HG03139 (cell line): ENCODE data around the gene P3H3.

ENCODE experiments used
- ATAC-seq: cut with Tn5 transposase; IDR thresholded peaks from one replicate; pipeline ENCODE4 v1.9.1; 2021; ENCODE audit not compliant: unreplicated experiment

P3H3 gene, protein sequence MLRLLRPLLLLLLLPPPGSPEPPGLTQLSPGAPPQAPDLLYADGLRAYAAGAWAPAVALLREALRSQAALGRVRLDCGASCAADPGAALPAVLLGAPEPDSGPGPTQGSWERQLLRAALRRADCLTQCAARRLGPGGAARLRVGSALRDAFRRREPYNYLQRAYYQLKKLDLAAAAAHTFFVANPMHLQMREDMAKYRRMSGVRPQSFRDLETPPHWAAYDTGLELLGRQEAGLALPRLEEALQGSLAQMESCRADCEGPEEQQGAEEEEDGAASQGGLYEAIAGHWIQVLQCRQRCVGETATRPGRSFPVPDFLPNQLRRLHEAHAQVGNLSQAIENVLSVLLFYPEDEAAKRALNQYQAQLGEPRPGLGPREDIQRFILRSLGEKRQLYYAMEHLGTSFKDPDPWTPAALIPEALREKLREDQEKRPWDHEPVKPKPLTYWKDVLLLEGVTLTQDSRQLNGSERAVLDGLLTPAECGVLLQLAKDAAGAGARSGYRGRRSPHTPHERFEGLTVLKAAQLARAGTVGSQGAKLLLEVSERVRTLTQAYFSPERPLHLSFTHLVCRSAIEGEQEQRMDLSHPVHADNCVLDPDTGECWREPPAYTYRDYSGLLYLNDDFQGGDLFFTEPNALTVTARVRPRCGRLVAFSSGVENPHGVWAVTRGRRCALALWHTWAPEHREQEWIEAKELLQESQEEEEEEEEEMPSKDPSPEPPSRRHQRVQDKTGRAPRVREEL

DNA sequence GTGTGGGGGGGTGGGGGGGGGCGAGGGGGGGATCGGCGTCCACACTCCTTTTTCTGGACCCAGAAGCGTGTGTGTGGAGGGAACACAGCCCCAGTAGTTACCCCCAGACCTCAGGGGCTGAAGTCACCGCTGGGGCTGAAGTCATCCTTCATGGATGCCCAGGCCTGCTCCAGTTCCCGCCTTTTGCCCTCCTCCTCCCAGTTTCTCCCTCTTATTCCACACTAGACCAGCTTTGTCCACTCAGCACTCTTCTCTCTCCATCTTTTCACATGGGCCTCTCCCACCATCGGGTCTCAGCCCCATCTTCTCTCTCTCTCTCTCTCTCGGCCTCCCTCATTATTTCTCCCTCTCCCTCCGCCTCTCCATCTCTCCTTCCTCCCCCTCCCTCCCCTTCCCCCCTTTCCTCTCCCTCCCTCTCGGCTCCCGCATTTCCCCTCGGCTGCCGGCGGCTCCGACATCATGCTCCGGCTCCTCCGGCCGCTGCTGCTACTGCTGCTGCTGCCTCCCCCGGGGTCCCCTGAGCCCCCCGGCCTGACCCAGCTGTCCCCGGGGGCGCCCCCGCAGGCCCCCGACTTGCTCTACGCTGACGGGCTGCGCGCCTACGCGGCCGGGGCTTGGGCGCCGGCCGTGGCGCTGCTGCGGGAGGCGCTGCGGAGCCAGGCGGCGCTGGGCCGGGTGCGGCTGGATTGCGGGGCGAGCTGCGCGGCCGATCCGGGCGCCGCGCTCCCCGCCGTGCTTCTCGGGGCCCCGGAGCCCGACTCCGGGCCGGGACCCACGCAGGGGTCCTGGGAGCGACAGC, at the start of gene P3H3:
Gene P3H3, plus strand, starts transcription at position 426 of the 799 bp plus-strand sequence. Its CDS starts 34 bp downstream, at position 460.
- no peak for ATAC-seq

DNA sequence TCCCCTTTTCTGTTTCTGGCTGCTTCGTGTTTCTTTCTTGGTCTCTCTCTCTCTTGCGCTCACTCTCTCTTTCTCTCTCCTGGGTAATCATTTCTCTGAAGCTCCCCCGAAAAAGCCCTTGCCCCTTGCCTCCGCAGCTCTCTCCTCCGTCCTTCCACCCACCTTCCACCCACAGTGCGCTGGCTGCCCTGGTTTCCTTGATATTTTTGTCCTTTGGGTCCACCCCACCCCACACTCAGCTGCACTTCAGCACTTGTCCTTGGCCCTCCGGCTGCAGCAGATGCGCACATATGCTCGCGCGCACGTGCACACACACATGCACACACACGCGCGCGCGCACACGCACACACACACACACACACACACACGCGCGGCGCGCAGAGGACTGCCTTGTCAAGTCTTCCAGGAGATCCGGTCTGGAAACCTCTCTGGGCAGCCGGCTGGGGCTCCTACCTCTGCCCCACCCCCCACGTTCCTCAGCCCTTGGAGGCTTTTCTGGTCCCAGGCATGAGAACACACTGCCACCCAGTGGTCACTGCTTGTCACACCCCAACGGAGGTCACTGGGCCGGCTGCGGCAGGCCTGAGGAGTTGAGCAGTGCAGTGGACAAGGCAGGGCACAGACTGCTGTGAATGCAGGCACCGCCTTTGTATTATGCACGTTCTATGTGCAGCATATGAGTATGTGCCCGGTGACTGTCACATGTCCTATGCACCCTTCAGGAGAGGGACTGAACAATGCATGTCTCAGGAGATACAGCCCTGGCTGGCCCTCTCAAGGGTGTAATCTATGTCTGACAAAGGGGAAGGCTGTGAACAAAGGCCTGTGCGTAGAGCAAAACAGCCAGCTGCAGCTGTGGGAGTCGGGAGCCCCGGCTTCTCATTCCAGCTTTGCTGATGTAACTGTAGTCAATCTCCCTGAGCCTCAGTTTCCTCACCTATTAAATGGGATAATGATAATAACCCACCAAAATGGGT, 49.3 kb upstream of the P3H3 start:
- peak; percentile 74 for ATAC-seq

DNA sequence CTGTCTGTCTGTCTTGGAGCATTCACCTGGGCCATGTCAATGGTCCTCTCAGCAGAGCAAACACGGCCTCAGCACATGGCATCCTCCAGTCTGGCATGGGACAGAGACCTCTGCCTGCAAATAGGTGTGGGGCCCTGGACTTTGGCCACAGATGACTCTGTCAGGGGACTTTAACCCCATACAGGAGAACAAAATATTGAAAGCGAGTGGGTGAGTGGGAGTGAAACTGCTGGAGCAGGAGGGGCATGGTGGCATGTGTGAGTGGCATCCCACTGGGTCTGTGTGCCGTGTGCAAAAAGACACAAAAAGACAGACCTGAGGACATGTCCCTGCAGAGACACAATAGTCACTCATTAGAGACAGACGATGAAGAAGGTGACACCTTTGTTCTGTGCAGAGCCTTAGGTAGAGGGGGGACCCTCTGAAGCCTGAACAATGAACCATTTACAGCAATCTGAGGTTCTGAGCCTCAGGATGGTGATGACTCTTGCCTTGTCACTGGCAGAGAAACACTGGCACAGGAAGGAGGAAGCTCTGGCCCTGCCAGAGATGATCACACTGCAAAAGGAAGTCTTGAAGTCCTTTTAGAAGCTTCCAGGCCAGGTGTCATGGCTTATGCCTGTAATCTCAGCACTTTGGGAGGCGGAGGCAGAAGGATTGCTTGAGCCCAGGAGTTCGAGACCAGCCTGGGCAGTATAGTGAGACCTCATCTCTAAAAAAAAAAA, 48.3 kb upstream of the P3H3 start:
- ATAC-seq = no peak

DNA sequence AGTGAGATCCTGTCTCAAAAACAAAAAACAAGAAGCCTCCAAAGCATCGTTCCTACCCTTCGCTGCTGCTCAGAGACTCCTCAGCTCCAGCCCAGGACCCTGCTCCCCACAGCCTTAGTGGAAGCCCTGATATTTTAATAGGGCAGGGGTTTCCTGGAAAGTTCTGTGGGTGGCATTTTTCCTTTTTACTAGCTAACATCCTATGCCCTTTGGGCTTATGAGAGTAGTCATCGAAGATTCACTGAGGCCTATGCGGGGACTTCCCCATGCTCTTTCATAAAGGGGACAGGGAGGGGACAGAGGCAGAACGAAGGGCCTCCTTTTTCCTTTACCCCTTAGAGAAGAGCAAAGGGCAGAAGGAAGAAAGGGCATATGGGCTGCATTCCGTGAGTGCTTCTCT, 47.6 kb upstream of the P3H3 start:
- no peak for ATAC-seq

DNA sequence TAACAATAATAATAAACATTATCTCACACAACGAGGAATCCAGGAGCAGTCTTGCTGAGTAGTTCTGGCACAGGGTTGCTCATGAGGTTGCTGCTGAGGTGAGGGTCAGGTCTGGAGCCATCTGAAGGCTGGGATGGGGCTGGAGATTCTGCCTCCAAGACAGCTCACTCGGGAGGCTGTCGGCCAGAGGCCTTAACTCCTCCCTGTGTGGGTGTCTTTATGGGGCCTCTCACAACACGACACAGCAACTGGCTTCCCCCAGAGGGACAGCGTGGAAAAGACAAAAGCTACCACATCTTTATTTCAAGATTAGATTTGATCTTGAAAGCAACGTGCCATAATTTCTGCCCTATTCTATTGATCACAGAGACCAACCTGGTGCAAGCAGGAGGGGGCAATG, 46.1 kb upstream of the P3H3 start:
- ATAC-seq = no peak

DNA sequence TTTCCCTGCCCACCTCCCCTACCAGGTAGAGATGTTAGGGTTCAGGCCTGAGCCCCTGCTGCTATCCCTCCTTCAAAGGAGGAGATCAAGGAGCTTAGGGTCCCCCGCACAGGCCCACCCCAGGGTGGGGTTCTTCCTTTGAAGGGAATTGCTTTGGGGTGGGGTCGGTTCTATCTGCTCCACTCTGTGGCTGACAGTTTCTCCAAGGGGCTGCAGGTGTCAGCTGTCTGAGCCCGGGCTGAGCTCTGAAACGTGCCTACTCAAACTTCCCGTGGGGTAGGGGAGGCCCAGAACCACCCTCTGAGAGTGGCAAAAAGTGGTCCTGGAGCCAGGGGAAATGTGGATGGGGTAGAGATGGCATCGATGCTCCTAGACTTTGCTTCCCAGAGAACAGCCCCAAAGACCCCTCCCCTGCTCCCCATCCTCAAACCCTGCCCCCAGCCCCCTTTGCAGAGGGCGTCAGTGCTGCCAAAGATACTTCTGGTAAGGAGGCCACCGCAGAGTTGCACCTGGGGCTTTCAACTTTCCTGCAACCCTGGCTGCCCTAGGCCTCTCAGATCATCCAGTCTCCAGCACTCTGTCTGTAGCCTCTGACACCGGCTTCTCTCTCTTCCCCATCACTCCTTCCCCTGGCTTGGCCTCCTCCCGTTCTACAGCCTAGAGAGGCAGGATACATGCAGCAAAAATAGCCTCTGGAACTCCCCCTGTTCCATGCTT, 45.2 kb upstream of the P3H3 start:
- no peak for ATAC-seq

DNA sequence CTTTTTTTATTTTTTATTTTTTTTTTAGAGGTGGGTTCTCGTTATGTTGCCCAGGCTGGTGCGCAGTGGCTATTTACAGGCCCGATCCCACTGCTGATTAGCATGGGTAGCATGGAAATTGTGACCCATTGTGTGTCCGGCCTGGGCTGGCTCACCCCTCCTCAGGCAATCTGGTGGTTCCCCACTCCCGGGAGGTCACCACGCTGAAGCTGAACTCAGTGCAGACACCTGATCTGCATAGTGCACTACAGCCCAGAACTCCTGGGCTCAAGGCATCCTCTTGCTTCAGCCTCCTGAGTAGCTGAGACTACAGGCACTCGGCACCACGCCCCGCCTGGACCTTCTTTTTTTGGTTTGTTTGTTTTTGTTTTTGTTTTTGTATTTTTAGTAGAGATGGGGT, 44.4 kb upstream of the P3H3 start:
- ATAC-seq = no peak

DNA sequence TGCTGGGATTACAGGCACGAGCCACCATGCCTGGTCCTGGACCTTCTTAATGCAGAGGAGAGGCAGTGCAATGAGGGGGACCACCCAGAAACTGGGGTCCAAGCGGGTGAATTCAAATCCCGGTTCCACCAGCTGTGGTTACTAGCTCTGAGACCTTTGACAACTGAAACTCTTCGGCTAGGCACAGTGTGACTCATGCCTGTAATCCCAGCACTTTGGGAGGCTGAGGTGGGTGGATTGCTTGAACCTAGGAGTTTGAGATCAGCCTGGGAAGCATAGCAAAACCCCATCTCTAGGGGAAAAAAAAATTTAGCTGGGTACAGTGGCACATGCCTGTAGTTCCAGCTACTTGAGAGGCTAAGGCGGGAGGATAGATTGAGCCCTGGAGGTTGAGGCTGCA, 43.9 kb upstream of the P3H3 start:
- no peak for ATAC-seq

DNA sequence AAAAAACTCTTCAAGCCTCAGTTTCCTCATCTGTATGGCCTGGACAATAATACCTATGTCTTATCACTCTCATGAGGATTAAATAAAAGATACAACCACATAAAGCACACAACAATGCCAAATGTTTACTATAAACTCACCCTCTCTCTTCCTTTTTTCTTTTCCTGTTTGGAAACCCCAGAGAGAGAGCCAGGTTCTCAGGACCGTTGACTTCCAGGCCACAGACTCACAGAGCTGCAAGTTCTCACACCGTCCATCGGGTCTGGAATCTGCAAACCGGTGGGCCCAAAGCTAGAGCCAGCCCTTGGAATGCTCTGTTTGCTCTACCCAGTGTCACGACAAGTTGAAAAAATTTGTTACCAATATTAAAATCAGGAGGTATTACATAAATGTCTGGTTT, 43.4 kb upstream of the P3H3 start:
- ATAC-seq = no peak

DNA sequence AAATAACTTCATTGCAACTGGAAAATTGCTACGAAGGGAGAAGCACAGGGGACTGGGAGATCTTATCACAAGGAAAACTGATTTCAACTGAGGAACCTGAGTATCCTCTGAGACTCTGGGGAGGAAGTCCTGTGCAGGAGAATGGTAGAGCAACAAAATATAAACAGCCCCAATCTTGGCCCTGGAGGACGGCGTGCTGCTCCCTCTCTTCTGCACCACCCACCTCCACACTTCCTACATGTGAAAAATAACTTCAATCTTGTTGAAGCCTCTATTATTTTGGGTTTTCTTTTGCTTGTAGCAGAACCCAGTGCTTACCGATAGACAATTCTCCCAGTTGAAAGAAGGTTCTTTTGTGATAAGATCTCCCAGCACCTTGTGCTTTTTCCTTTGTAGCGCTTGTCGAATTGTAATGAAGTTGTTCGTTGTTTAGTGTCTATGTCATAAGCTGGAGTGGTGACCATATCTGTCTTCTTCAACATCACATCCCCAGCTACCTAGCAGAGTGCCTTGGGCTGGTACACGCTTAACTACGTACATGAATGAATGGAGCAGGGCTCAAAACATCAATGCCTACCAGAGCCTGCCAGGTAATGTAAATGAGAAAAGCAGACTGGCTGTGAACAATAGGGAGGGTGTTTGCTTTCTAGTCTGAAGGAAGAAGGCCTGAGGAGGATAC, 41.7 kb upstream of the P3H3 start:
- ATAC-seq = no peak

DNA sequence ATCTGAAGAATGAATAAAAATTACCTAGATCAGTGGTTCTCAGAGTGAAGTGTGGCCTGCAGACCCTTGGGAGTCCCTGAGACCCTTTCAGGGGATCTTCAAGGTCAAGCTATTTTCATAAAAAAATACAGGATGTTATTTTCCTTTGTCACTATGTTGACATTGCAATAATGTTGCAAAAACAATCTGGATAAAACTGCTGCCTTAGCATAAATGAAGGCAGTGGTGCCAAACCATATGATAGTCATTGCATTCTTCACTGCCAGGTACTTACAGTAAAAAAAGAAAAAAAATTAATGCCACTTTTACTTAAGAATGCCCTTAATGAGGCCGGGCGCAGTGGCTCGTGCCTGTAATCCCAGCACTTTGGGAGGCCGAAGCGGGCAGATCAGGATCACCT, 40.9 kb upstream of the P3H3 start:
- no peak for ATAC-seq

DNA sequence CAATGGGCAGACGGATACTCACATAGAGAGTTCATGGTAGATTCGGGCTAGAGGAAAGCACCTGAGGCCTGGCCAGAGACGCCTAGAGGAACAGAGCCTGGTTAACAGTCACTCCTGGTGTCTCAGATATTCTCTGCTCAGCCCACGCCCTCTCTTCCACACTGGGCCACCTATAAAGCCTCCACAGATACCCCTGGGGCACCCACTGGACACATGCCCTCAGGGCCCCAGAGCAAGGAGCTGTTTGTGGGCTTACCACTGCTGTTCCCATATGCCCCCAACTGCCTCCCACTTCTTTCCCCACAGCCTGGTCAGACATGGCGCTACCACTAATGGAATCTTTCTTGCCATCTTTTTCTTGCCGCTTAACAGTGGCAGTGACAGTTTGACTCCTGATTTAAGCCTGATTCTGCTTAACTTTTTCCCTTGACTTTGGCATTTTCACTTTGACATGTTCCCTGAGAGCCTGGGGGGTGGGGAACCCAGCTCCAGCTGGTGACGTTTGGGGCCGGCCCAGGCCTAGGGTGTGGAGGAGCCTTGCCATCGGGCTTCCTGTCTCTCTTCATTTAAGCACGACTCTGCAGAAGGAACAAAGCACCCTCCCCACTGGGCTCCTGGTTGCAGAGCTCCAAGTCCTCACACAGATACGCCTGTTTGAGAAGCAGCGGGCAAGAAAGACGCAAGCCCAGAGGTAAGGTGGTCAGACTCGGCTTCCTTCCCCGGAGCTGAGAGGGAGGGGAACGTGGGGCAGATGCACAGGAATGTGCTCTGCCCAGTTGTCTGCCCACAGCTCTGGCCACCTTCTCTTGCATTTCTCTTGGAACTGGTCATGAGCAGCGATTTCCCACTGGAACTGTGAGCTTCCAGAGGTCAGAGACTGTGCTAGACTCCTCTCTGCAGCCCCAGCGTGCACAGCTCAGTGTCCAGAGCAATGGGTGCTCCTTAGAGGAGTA, 39.0 kb upstream of the P3H3 start, which contains the start of gene CD4:
Gene CD4, plus strand, starts transcription at position 557 of the 953 bp plus-strand sequence. CDS start 10,611 bp downstream, outside the sequence.
- no peak for ATAC-seq

DNA sequence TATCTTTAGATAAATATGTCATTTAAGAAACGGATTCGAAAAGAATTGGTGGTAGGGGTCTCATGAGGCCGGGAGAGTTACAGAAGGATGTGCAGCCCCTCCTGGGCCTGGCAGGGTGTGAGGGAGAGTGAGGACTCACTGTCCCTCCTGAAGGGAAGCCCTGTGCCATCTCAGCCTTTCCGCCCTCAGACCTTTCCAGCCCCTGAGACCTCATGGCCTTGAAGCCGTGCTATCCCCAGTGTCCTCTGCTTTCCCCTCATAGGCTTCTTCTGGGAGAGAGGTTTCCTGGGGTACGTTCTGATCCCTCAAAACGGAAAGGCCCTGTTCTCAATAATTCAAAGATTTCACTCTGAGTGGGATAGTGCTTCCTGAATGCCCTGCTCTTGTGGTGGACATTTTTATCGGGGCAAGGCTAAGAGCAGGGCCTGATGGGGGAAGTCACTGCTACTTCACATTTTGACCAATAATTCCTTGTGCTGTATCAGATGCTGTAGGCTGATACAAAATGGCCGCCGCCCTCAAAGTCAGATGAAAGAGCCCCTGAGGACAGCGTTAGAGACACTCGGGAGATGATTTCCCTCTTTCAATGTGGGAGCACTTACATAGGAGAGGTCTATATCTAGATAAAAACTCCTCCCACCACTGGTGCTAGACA, 37.6 kb upstream of the P3H3 start:
- no peak for ATAC-seq

DNA sequence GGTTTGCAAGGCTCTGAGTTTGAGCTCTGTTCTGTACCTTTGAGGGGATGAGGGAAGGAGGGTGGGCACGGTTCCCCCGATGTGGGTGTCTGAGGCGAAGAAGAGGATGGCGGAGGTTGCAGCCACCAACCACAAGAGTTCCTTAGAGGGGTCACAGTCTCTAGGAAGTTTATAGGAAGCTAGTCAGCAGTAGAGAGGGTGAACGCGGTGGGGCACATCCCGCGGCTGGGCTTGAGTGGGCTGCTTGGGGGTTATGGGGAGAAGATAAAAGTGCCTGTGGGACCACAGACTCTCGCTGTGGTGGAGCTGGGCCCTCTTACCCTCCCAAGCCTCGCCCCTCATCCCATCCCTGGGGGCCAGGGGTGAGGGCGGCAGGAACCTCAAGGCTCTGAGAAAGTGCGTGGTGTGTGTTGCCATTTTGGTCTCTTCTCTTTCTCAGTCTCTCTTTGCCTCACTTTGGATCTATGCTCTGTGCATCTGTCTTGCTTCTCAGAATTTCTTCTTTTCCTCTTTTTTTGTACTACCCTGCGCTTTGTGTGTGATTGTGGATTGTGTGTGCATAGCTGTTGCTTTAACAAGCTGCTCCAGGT, 36.2 kb upstream of the P3H3 start:
- no peak for ATAC-seq

DNA sequence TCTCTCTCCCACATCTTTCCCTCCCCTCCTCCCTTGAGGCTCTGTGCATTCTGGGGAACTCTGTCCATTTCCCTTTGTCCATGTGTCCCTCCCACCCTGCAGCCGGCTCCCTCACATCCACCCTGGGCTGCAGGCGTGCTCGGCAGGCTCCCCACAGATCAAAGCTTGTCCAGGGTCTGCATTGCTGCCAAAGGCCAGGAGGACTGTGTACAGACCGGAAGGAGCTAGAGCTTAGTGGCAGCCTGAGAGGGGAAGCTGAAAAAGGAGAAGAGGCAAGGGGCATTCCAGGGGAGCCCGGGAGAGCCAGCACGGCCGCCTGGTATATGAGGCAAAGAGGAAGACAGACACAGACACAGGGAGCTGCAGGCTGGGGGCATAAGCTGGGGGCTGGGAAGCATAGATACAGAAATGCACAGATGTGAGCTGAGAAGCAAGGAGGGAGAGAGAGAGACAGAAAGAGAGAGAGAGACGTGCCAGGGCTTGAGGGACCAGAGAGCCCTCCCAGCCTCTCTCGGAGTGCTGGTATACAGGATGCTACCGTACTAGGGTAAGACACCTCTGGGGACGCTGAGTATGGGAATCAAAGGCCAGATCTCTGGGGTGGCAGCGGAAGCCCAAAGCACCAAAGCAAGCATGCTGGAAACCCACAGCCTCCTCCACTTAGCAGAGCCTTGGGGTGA, 35.5 kb upstream of the P3H3 start:
- ATAC-seq = no peak

DNA sequence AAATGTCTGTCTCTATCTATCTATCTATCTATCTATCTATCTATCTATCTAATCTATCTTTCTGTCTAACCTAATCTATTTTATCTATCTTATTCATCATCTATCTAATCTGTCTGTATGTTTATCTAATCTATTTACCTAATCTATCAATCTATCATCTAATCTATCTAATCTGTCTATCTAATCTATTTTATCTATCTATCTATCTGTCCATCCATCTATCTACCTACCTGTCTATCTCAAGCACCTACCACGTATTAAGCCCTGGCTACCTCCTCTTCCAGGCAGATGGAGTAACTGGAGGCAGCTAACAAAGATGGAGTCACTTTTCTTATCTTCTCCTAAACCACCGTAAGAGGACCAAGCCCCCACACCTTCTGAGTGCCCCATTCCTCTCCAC, 33.1 kb upstream of the P3H3 start:
- no peak for ATAC-seq
